Measurements from ENCODE around the gene CPTP. TPM values are rescaled to one million over a fixed set of nuclear protein-coding genes. Genes with fewer than 3 reads are reported as not detected.

CPTP gene
- total and polyA plus RNA-seq, 2 of the 13 experiments (the other 11 are each of a cell fraction or from before 2014, with no cell fraction given), result 5.5 to 9.3 TPM

DNA sequence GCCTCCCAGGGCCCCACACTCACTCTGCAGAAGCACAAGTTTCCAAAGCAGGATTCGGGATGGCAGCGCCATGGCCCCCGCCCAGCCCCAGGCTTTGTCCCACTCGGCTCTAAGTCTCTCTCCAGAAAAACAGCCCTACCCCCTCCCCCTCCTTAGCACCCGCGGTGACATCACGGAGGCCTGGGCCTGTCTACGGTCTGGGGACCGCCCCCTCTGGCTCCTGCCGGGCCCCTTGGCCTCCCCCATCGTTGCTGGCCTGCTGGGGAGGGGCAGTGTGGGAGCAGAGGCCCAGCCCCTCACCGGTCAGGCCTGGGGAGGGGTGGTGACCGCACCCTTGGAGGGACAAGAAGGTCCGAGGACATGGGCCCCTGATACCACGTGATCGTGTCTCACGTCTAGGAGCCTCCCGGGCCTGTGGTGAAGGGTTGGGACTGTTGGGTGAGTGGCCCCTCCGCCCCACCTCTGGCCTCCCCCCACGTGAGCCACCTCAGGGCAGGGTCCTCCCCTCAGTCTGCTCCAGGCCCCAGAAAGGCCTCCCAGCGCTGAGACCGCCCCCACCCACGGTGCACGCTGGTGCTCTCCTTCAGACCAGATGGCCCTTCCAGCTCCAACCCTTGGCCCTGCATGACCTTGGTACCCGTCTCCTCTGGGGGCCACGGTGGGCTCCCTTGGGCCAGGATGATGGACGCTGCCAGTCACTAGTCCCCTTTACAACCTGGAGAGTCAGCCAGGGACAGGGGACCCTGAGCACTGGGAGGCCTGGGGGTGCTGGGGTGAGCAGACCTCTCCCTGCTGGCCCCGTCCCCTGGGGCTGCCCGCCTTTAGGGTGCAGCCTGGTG lies 34.0 kb downstream of the CPTP start, which contains the start of gene MXRA8 (continued):
- TF ChIP-seq GPBP1L1 (CRISPR knock-in tag; IDR thresholded peaks at IDR 0.05), result no peak
- TF ChIP-seq NFIB (CRISPR knock-in tag; IDR thresholded peaks at IDR 0.05; ENCODE audit: borderline replicate concordance), result no peak
- no peak for TF ChIP-seq MTA3 (CRISPR knock-in tag; IDR thresholded peaks at IDR 0.05)
- peak; percentile 8; the same call in 1 of the 2 replicates for TF ChIP-seq NFKBIZ (CRISPR knock-in tag; IDR thresholded peaks at IDR 0.05)
- TF ChIP-seq, protein P1, sequence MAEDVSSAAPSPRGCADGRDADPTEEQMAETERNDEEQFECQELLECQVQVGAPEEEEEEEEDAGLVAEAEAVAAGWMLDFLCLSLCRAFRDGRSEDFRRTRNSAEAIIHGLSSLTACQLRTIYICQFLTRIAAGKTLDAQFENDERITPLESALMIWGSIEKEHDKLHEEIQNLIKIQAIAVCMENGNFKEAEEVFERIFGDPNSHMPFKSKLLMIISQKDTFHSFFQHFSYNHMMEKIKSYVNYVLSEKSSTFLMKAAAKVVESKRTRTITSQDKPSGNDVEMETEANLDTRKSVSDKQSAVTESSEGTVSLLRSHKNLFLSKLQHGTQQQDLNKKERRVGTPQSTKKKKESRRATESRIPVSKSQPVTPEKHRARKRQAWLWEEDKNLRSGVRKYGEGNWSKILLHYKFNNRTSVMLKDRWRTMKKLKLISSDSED (CRISPR knock-in tag; IDR thresholded peaks at IDR 0.05), result no peak
- TF ChIP-seq SUZ12 (IDR thresholded peaks at IDR 0.05; ENCODE audit: low read depth, low read length), result no peak
- peak; percentile 18; the same call in 1 of the 2 replicates for TF ChIP-seq ZNF460 (CRISPR knock-in tag; IDR thresholded peaks at IDR 0.05; ENCODE audit: borderline replicate concordance)
- TF ChIP-seq, protein P2, sequence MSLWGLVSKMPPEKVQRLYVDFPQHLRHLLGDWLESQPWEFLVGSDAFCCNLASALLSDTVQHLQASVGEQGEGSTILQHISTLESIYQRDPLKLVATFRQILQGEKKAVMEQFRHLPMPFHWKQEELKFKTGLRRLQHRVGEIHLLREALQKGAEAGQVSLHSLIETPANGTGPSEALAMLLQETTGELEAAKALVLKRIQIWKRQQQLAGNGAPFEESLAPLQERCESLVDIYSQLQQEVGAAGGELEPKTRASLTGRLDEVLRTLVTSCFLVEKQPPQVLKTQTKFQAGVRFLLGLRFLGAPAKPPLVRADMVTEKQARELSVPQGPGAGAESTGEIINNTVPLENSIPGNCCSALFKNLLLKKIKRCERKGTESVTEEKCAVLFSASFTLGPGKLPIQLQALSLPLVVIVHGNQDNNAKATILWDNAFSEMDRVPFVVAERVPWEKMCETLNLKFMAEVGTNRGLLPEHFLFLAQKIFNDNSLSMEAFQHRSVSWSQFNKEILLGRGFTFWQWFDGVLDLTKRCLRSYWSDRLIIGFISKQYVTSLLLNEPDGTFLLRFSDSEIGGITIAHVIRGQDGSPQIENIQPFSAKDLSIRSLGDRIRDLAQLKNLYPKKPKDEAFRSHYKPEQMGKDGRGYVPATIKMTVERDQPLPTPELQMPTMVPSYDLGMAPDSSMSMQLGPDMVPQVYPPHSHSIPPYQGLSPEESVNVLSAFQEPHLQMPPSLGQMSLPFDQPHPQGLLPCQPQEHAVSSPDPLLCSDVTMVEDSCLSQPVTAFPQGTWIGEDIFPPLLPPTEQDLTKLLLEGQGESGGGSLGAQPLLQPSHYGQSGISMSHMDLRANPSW (CRISPR knock-in tag; IDR thresholded peaks at IDR 0.05; ENCODE audit: borderline replicate concordance), result no peak
- TF ChIP-seq NR1H2 (CRISPR knock-in tag; IDR thresholded peaks at IDR 0.05; ENCODE audit: borderline replicate concordance, low read depth), result no peak
- TF ChIP-seq USF2 (IDR thresholded peaks at IDR 0.05; ENCODE audit: low read depth, low read length), result peak; percentile 72
- peak; percentile 75; the same call in 1 of the 2 replicates for TF ChIP-seq USF2 (CRISPR knock-in tag; IDR thresholded peaks at IDR 0.05; ENCODE audit: borderline replicate concordance)
- TF ChIP-seq ZBTB34 (CRISPR knock-in tag; IDR thresholded peaks at IDR 0.05), result no peak
- peak; percentile 48 for TF ChIP-seq HNRNPK (IDR thresholded peaks at IDR 0.05; ENCODE audit: low read depth, low read length, poor library complexity, severe bottlenecking)
- no peak for TF ChIP-seq ZNF605 (CRISPR knock-in tag; IDR thresholded peaks at IDR 0.05)
- no peak for TF ChIP-seq SAFB2 (CRISPR knock-in tag; IDR thresholded peaks at IDR 0.05; ENCODE audit: borderline replicate concordance, low read depth)
- no peak for TF ChIP-seq TMF1 (CRISPR knock-in tag; IDR thresholded peaks at IDR 0.05; ENCODE audit: low read depth)
- TF ChIP-seq KLF9 (CRISPR knock-in tag; IDR thresholded peaks at IDR 0.05; ENCODE audit: low read depth), result no peak
- TF ChIP-seq, protein P3, sequence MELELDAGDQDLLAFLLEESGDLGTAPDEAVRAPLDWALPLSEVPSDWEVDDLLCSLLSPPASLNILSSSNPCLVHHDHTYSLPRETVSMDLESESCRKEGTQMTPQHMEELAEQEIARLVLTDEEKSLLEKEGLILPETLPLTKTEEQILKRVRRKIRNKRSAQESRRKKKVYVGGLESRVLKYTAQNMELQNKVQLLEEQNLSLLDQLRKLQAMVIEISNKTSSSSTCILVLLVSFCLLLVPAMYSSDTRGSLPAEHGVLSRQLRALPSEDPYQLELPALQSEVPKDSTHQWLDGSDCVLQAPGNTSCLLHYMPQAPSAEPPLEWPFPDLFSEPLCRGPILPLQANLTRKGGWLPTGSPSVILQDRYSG (CRISPR knock-in tag; IDR thresholded peaks at IDR 0.05), result no peak
